GM21528 (cell line): ENCODE measurements around the gene NUP214.
"Not testable (repeated sequence)": the region's sequence is repeated elsewhere in the genome, so short reads cannot be mapped to it uniquely, and the experiment has no call there.

ENCODE experiments used
- ATAC-seq: cut with Tn5 transposase; IDR thresholded peaks from one replicate; pipeline ENCODE4 v1.9.1; 2021; ENCODE audit warnings: mild to moderate bottlenecking, moderate library complexity; ENCODE audit not compliant: unreplicated experiment, low FRiP score

NUP214 gene

DNA sequence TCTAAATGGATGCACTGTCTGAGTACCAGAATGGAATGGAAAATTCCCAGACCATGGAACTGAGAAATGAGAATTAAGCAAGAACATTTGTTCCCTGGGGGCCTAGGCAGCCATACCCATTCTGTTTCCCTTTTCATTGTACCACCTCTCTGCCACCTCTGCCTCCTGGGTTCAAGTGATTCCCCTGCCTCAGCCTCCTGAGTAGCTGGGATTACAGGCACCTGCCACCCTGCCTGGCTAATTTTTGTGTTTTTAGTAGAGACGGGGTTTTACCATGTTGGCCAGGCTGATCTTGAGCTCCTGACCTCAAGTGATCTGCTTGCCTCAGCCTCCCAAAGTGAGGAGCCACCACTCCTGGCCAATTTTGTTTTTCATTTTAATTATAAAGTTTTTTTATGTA is 33.3 kb downstream of the NUP214 start:
- not testable (repeated sequence) for ATAC-seq

DNA sequence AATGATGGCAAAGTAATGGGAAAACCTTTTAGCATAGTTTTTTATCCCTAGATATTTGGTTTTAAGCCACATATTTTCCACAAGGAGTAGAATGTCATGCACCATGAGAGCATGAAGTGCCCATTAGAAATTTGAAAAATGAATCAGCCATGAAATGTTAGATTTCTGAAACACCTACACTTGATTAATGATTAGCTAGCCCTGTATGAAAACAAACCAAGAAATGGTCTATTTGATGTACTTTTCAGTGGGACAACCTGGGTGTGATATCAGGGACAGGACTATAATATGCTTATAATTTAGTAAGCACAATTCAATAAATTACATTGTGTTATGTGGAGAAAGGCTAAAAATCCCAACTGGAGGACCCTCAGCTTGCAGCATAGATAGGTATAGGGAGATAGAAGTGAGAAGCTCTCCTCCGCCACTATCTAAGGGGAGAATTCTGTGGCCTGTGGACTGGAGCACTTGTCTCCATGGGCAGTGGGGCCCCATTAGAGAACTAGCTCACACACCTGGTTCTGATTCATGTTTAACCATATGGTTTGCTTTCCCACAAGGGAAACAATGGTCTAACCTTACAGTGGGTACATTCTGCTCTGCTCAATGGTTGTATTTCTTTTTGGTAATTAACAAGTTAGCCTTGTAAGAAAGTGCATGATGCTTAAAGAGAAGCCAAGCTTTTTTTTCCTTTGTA is 35.2 kb downstream of the NUP214 start:
- no peak for ATAC-seq

DNA sequence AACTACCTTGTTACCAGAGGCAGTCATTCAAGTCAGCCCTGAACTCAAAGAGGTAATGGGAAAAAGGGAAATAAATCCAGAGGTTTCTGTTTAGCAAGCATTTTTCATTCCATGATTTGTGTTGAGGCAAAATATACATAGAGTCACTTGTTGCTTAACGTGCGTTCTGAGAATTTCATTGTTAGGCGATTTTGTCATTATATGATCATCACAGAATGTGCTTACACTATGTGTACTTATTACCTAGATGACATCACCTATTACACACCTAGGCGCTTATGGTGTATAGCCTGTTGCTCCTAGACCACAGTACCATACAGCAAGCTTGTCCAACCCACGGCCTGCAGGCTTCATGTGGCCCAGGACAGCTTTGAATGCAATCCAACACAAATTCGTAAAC is 36.2 kb downstream of the NUP214 start:
- no peak for ATAC-seq

DNA sequence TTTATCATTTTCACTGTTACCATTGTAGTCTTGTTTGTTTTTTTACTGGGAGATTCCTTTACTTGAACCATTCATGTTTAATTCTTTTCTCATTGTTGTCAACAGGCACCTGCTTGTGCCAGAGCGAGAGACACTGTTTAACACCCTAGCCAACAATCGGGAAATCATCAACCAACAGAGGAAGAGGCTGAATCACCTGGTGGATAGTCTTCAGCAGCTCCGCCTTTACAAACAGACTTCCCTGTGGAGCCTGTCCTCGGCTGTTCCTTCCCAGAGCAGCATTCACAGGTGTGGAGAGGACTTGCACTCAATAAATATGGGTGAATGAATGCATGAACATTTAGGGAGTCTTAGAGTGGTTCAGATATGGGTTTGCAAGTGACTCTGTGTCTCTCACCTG is 37.5 kb downstream of the NUP214 start:
- ATAC-seq: no peak

DNA sequence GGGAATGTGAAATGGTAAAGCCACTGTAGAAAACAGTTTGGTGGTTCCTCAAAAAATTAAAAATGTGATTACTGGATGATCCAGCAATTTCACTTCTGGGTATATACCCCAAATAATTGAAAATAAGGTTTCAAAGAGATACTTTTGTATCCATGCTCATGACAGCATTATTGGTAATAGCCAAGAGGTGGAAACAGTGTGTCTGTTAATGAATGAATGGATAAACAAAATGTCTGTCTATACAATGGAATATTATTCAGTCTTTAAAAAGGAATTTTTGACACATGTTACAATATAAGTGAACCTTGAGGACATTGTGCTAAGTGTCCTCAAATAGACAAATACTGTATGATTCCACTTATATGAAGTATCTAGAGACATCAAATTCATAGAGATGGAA is 40.1 kb downstream of the NUP214 start:
- ATAC-seq: no peak

DNA sequence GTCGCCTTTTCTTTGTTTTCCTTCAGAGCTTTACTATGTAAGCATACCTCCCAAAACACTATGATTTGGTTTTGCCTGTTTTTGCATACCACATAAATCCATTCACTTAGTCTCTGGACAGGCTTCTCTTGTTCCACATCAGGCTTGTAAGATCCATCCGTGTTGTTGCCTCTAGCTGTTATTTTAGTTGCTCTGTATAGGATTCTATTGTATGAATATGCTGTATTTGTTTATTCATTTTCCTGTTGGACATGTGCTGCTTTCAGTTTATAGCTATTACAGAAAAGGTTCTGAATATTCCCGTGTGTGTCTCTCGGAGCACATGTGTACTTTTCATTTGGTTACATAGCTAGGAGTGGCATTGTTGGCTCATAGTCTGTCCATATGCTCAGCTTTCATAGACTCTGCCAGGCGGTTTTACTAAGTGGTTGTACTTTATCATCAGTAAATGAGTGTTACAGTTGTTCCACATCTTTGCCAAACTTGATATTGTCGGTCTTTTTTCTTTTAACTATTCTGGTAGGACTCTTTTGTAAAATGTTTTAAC is 41.8 kb downstream of the NUP214 start:
- no peak for ATAC-seq

DNA sequence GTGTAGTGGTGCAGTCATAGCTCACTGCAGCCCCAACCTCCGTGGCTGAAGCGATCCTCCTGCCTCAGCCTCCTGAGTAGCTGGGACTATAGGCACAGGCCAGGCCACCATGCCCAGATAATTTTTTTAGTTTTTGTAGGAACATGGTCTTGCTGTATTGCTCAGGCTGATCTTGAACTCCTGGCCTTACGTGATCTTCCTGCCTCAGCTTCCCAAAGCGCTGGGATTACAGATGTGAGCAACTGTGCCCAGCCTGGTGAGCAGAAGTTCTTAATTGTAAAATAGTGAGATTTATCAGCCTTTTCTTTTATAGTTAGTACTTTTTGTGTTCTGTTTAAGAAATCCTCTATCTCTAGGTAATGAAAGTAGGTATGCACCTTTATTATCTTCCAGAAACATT is 42.5 kb downstream of the NUP214 start:
- ATAC-seq: no peak

DNA sequence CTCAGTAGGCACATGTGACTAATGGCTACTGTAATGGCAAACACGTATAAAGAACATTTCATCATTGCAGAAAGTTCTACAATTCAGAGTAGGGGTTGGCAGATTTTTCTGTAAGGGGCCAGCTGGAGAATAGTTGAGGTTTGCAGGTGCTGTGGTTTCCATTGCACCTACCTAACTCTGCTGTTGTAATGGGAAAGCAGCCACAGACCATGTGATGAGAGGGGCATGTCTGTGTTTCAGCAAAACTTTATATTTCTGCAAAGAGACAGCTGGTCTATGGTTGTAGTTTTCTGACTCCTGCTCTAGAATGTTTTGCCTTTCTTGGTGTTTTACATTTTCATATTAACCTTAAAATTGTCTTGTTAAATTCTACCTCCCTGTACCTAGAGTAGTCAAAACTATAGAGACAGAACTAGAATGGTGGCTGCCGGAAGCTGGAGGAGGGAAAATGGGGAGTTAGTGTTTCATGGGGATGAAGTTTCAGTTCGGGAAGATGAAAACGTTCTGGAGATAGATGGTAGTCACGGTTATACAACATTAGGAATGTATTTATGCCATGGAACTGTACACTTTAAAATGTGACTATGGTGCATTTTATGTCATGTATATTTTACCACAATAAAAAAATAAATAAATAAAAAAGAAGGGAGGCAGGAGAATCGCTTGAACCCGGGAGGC is 44.3 kb downstream of the NUP214 start:
- no peak for ATAC-seq

DNA sequence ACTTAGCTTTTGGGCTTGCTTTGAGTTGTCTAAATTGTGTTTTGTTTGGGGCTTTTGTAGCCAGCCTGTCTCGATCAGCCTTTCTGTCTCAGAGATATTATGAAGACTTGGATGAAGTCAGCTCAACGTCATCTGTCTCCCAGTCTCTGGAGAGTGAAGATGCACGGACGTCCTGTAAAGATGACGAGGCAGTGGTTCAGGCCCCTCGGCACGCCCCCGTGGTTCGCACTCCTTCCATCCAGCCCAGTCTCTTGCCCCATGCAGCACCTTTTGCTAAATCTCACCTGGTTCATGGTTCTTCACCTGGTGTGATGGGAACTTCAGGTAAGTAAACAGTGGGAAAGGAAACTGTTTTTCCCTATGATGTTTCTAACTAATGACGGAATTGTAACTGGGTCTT is 48.6 kb downstream of the NUP214 start:
- ATAC-seq: no peak

DNA sequence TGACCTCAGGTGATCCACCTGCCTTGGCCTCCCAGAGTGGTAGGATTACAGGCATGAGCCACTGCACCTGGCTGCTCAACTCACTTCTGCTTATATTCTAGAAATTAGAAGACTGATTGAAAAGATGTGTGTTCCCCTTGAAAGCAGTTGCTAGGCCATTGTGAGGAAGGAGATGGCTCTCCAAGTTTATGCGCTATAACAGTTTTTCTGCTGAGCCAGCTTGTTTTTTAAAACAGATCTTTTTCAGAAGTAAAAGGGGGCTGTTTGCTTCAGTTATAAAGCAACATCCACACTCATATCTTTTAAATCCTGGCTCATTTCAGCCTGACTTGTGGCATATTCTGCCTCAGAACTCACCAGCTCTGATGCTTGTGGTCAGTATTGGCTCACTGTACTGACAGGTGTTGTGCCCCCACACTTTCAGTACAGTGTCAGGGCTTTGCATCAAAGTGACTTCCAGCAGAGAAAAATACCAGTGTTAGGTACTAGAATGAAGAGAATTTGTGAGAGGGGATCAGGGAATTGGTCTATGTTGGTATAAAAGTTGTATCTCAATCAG is 49.4 kb downstream of the NUP214 start:
- ATAC-seq: no peak

DNA sequence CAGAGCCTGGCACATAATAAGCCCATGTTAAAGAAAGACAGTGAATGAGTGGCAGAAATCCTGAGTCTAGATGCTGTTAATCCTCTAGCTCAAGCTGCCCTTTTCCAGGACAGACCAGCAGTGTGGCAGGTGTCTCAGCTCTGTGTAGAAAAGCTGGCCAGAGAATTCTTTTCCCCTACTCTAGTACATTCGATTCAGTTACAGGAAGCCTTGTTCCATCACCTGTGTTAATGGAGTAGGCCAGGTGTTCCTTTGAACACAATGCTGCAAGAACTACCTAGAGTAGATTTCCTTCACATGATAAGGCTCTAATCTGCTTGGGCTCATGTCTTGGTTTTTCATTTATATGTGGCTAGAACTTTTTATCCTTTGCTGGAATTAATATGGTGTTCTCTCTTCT is 52.5 kb downstream of the NUP214 start:
- ATAC-seq: no peak

DNA sequence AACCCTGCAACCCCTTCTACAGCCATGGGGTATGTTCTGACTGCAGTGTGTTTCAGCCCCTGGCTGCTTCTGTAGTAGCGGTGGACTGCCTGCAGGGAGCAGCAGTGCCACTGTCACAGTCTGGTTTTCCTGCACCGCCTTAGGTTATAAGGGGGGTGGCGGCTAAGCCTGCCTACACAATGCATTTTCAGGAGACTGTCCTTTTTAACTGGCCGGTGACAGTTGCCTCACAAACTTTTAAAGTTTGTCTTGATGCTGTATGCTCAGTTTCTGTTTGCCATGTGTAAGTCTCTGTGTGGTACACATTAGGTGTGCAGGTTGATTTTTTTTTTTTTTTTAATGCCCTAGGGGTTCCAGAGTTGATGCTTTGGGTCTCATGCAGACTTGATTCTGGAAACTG is 53.0 kb downstream of the NUP214 start:
- ATAC-seq: peak; percentile 78

DNA sequence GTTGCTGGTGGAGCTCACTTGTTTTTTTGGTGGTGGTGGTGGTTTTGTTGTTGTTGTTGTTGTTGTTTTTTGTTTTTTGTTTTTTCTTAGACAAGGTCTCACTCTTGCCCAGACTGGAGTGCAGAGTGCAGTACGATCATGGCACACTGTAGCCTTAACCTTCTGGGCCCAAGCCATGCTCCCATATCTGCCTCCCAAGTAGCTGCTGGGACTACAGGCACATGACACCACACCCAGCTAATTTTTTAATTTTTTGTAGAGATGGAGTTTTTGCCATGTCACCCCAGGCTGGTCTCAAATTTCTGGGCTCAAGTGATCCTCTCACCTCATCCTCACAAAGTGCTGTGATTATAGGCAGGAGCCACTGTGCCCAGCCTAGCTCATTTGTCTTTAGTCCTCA is 53.5 kb downstream of the NUP214 start:
- ATAC-seq: no peak

DNA sequence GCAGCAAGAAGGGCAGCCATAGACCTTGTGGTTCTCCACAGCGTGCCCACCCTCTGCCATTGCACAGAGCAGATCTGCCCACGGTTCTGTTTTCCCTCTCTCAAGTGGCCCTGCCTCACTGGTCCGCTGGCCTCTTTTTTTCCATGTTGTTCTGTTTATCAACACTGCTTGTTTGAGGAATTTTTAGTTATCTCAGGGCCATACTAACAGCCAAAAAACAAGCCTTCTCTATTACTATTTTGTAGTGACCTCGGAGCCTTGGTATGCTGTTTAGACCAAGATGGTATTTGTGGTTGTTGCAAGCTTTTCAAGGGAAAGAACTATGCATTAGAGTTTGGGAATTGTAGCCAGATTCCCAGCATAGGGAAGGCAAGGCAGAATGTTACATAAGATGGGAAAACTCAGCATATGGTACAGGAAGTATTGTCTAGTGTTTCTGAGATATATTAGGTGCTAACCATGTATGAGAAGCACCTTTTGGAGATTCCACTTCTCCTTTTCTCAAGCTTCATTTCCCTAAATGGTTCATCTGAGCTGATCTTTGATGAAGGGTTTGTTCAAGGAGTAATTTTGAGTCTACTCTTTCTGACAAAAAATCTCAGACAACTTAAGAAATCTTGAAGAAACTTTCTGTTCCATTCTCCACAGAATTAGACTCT is 54.3 kb downstream of the NUP214 start:
- ATAC-seq: no peak

DNA sequence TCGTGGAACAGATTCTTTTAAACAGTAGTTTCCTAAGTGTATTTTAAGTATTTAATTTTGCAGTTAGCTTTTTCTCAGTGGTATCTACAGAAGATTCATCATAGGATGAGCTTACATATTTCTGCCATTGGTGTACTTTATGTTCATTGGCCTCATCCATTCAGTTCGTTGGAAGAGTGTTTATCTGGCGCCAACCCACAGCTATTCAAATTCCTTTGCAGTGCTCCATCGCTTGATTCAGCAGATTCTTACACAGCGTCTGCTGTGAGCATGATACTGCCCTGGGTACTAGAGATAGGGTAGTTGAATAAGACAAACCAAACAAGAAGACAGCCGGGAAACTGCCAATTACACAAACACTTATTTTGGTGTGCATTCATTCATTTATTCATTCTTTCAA is 55.1 kb downstream of the NUP214 start:
- no peak for ATAC-seq

DNA sequence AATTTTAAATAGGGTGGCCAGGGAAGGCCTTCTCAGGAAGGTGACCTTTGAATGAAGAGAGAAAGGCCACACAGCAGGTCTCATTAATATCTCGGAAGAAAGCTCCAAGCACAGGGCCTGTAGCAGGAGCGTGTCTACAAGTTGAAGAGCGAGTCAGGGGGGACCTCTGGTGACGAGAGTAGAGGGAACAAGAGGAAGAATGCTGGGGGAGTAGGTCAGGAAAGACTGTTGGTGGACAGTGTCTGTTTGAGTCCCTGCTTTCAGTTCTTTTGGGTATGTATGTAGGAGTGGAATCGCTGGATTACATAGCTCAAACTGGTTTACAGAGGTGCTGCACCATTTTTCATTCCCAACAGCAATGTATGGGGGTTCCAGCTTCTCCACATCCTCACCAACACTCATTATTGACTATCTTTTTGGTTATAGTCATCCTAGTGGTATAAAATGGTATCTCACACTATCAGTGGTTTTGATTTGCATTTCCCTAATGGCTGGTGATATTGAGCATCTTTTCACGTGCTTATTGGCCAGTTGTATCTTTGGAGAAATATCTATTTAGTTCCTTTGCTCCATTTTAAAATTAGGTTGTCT is 55.8 kb downstream of the NUP214 start:
- ATAC-seq: no peak

DNA sequence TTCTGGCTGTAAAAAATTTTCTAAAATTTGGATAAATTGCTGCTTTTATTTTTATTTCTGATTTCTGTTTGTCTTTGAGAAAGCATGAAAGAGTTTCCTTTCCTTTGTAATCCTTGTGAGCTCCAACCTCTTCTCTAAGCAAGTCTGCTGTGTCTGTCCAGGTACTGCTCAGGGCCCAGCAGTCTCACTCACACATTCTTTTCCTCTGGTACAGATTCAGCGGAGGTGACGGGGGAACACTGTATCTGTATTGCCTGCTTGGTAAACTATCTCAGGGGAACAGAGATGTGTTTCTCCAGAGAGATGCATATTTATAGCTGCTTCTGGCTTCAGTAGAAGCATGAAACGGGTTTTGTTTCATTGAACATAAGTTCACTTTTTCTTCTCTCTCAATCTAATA is 60.5 kb downstream of the NUP214 start:
- no peak for ATAC-seq

DNA sequence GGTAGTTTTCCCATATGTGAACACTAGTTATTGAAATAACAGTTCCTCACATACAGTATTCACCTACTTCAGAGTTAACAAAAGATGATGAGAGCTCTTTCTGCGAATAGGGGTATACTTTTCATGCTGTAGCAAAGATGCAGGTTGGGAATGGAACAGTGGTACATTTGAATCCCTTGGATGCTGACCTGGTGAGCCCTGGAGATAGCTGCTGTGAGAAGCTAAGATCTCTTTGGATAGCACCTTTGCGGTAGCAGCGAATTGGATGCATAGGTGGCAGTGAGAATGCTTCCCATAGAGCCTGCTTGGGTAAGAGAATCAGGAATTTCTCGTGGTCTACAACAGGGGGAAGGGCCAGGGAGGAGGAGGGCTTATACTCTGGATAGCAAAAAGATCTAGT is 61.2 kb downstream of the NUP214 start:
- ATAC-seq: no peak

DNA sequence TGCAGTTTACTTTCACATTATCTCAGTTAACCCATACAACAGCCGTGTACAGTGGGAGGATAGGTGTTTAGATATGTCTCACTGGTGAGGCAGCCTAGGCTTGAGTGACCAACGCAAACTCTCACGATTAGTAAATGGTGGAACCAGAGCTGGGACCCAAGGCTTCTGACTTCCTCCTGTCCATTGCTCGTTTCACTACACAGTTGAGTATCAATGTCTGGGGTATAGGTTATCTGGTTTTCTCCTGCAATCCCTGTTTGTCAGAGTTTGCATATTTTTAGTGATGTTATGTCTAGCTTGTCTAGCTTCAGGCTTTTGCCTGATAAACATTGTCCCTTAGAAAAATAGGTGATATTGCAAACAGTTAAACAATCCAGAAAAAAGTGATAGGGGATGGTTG is 62.6 kb downstream of the NUP214 start:
- ATAC-seq: no peak

DNA sequence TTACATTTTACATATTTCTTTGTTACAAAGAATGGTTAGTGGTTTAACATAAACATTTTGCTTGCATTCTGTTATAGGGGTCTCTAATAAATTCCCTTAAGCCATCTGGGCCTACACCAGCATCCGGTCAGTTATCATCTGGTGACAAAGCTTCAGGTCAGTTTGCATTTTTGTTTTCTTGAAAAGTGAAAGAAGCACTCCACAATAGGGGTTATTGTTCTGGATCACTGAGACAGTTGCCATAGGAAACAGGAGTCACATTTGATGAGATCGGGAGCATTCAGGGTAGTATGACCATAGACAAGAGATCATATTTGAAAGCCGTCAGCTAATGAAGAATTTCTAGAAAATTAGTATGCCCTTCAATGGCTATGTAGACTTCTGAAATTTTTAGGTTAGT is 63.6 kb downstream of the NUP214 start:
- ATAC-seq: no peak

DNA sequence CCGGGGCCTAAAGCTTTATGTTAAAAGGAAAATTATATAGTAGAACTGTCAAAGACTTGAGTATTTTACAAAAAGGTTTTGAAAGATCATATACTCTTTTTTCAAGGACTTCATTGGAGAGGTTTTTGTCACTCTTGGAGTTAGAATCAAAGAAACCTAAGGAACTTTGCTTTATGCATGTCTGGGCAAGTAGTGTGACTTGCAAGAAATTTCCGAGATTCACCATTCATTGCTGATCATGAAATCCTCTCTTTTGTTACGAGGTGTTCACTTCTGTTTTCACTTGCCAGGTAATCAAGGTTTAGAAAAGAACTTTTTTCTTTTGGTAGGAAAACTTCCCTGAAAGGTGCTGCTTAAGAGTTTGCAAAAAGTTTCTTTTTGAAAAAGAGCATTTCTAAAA is 64.8 kb downstream of the NUP214 start:
- ATAC-seq: no peak
